OCI-LY7 (cell line): ENCODE results near the gene DAGLA.

Experiments
- CTCF ChIP-seq: fragments of 200-600 bp; sonication (generic); conservative IDR thresholded peaks from 2 replicates; pipeline ENCODE4 v1.5.1; 2014; ENCODE audit warnings: mild to moderate bottlenecking, antibody characterized with exemption, low read length, moderate library complexity, mixed read lengths
- EZH2phosphoT487 ChIP-seq: fragments of 200-600 bp; sonication (generic); IDR thresholded peaks from 2 replicates; pipeline ENCODE4 v1.6.1; 2018; ENCODE audit warnings: low read depth, borderline replicate concordance, mild to moderate bottlenecking, mixed run types, antibody characterized with exemption, low read length, moderate library complexity, mixed read lengths

GRCh38 chr11:61762223-61762615, 82.0 kb downstream of the DAGLA start:
- TF ChIP-seq CTCF (no peak), EZH2phosphoT487 (no peak)
